Measurements from ENCODE around the gene FMN1. TPM values are rescaled to one million over a fixed set of nuclear protein-coding genes. Genes with fewer than 3 reads are reported as not detected.

Gene FMN1
- polyA plus RNA-seq, 1 donor from 2014 or later, result 0.40 TPM

DNA sequence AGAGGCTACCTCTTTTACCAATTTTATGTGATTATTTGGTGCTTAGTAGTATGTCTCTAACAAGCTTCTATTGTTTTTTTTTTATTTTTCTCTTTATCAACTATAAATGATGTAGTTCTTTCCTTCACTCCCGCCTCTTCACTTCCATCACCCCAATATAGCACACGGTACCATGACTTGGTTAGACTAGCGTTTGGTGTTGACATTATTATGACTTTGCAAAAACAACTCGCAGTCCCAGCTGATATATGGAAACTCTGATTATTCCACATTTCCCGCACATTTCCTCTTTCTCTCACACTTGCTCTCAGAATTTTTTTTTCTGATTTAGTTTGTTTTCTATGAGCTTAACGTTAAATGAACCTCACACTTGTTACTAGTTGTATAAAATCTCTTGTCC, 314.5 kb downstream of the FMN1 start:
- H3K36me3 ChIP-seq (ENCODE audit: insufficient read depth, low read length), result no peaks in the 10 kb centered on the region
- no peak overlapping the region for H2AFZ ChIP-seq (ENCODE audit: low read depth, low read length)
- no peak overlapping the region for H3K4me2 ChIP-seq (ENCODE audit: low read length)
- no peaks in the 10 kb centered on the region for H3K9me2 ChIP-seq (ENCODE audit: insufficient read depth, low read length)
- H3K9ac ChIP-seq (ENCODE audit: low read length), result no peak overlapping the region
- no peaks in the 10 kb centered on the region for H3K79me2 ChIP-seq (replicated peaks; ENCODE audit: insufficient read depth, low read length)
- TF ChIP-seq CTCF (IDR thresholded peaks at IDR 0.05; ENCODE audit: poor library complexity, severe bottlenecking) (no peak), RAD21 (conservative IDR thresholded peaks at IDR 0.05) (no peak), SMC3 (conservative IDR thresholded peaks at IDR 0.05; ENCODE audit: poor library complexity) (no peak), TAF1 (IDR thresholded peaks at IDR 0.05; ENCODE audit: low read depth) (no peak), EZH2 (IDR thresholded peaks at IDR 0.05; ENCODE audit: borderline replicate concordance, insufficient read depth, low read length, poor library complexity, severe bottlenecking) (no peak), MXI1 (conservative IDR thresholded peaks at IDR 0.05; ENCODE audit: poor library complexity, severe bottlenecking) (no peak), REST (IDR thresholded peaks at IDR 0.05; ENCODE audit: borderline replicate concordance) (no peak), POLR2AphosphoS5 (IDR thresholded peaks at IDR 0.05) (no peak), EP300 (conservative IDR thresholded peaks at IDR 0.05; ENCODE audit: poor library complexity, severe bottlenecking) (no peak)
- H3K27ac ChIP-seq (ENCODE audit: low read length), result no peak overlapping the region
- no peaks in the 10 kb centered on the region for H3K27me3 ChIP-seq (ENCODE audit: insufficient read depth, low read depth, low read length)
- no peaks in the 10 kb centered on the region for H3K9me3 ChIP-seq (ENCODE audit: low read length)
- H3K4me3 ChIP-seq (ENCODE audit: low read length), result no peak overlapping the region
- H3F3A ChIP-seq (ENCODE audit: insufficient read depth, low read length, poor library complexity, severe bottlenecking), result no peaks in the 10 kb centered on the region
- no peaks in the 10 kb centered on the region for H4K20me1 ChIP-seq (ENCODE audit: insufficient read depth)

DNA sequence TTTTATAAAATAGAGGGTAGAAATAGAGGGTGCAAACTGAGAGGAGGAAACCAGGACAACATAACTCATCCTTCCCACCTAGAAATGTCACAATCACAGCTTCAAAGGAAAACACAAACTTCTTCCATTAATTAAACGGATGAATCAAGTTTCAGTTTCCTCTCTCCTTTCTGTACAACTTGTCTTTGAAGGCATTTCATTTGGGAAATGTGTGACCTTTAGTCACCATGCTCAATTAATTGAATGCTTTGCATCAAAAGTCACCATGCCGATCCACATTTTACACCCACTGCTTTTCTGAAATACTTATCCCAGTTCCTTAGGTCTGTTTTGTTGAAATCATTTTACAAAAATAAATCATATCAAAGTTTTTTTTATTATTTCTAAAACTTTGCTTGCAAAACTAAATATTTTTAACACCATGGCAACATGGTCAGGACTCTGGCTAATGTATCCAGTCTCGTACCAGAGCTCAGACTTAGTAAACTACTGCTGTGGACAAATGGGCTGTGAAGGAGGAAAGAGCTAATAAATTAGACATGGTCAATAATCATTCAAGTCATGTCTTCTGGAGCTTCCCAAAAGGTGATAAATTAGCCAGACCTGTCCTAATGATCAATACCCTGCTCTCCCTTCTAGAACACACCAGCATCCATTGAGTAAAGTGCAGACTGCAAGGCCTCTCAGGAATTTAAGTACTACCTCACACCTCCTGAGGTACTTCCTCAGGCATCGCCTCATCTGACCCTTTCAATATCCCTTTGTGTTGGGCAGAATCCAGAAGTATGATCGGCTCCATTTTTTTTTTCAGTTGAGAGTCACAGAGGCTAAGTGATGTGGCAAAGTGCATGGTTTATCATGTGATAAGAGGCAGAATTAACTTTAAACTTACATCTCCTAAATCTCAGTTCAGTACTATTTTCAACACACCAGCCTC, 315.4 kb downstream of the FMN1 start:
- H3K9me3 ChIP-seq (ENCODE audit: low read length), result no peaks in the 10 kb centered on the region
- H3K27ac ChIP-seq (ENCODE audit: low read length), result no peak overlapping the region
- H4K20me1 ChIP-seq (ENCODE audit: insufficient read depth), result no peaks in the 10 kb centered on the region
- H3K79me2 ChIP-seq (replicated peaks; ENCODE audit: insufficient read depth, low read length), result no peaks in the 10 kb centered on the region
- no peak overlapping the region for H3K9ac ChIP-seq (ENCODE audit: low read length)
- H3K4me2 ChIP-seq (ENCODE audit: low read length), result no peak overlapping the region
- H3K27me3 ChIP-seq (ENCODE audit: insufficient read depth, low read depth, low read length), result no peaks in the 10 kb centered on the region
- H3K36me3 ChIP-seq (ENCODE audit: insufficient read depth, low read length), result no peaks in the 10 kb centered on the region
- H2AFZ ChIP-seq (ENCODE audit: low read depth, low read length), result no peak overlapping the region
- H3F3A ChIP-seq (ENCODE audit: insufficient read depth, low read length, poor library complexity, severe bottlenecking), result no peaks in the 10 kb centered on the region
- H3K9me2 ChIP-seq (ENCODE audit: insufficient read depth, low read length), result no peaks in the 10 kb centered on the region
- no peak overlapping the region for H3K4me3 ChIP-seq (ENCODE audit: low read length)
- no peak for TF ChIP-seq CTCF (IDR thresholded peaks at IDR 0.05; ENCODE audit: poor library complexity, severe bottlenecking)
- TF ChIP-seq REST (IDR thresholded peaks at IDR 0.05; ENCODE audit: borderline replicate concordance), result no peak
- no peak for TF ChIP-seq EP300 (conservative IDR thresholded peaks at IDR 0.05; ENCODE audit: poor library complexity, severe bottlenecking)
- no peak for TF ChIP-seq SMC3 (conservative IDR thresholded peaks at IDR 0.05; ENCODE audit: poor library complexity)
- TF ChIP-seq MXI1 (conservative IDR thresholded peaks at IDR 0.05; ENCODE audit: poor library complexity, severe bottlenecking), result no peak
- TF ChIP-seq EZH2 (IDR thresholded peaks at IDR 0.05; ENCODE audit: borderline replicate concordance, insufficient read depth, low read length, poor library complexity, severe bottlenecking), result no peak
- no peak for TF ChIP-seq RAD21 (conservative IDR thresholded peaks at IDR 0.05)
- no peak for TF ChIP-seq TAF1 (IDR thresholded peaks at IDR 0.05; ENCODE audit: low read depth)
- TF ChIP-seq POLR2AphosphoS5 (IDR thresholded peaks at IDR 0.05), result no peak
